H1 (cell line): ENCODE measurements around the gene PIK3R3. TPM values are rescaled to one million over a fixed set of nuclear protein-coding genes. Genes with fewer than 3 reads are reported as not detected.

ENCODE experiments used
- CTCF ChIA-PET: fragments of 300-600 bp; sonication (Branson Sonifier 250); formaldehyde crosslinking; loops from one replicate; lab custom pipeline; 2021; ENCODE audit not compliant: partially characterized antibody; lab: Charles Lee
- POLR2A ChIA-PET: fragments of 300-600 bp; sonication (Branson Sonifier 250); formaldehyde crosslinking; loops from one replicate; lab custom pipeline; 2021; ENCODE audit warnings: inconsistent platforms; ENCODE audit not compliant: partially characterized antibody; lab: Charles Lee
- DNase-seq, 2 experiments: peaks; one replicate each; pipeline versions ENCODE4 v3.0.0 to v3.0.0-alpha.2; 2010 to 2022; ENCODE audit warnings: low spot score in 2 of 2, low read depth in 1 of 2, mixed read lengths in 1 of 2
- FAIRE-seq: peaks from 2 replicates; lab custom pipeline; 2011; peaks lifted over from hg19 to GRCh38; lab: Jason Lieb, UNC
- H2AFZ ChIP-seq: 2 replicates; pipeline ENCODE4 v1.8.1; 2012; ENCODE audit warnings: low read length, inconsistent platforms
- H2AK5ac ChIP-seq: 2 replicates; pipeline ENCODE4 v1.6.1; 2013; ENCODE audit warnings: low read depth, low read length
- H2BK120ac ChIP-seq: replicated peaks from 2 replicates; pipeline ENCODE3; 2013; ENCODE audit warnings: low read depth, low read length, inconsistent platforms
- H2BK12ac ChIP-seq: 2 replicates; pipeline ENCODE4 v1.6.1; 2013; ENCODE audit warnings: low read depth, low read length
- H2BK15ac ChIP-seq: 2 replicates; pipeline ENCODE4 v1.6.1; 2013; ENCODE audit warnings: low read length
- H2BK20ac ChIP-seq: 2 replicates; pipeline ENCODE4 v1.6.1; 2013; ENCODE audit warnings: low read length
- H2BK5ac ChIP-seq: 2 replicates; pipeline ENCODE4 v1.6.1; 2013; ENCODE audit warnings: low read depth, low read length
- H3K14ac ChIP-seq: 2 replicates; pipeline ENCODE4 v1.6.1; 2013; ENCODE audit warnings: inconsistent platforms; ENCODE audit not compliant: insufficient read length
- H3K18ac ChIP-seq: 2 replicates; pipeline ENCODE4 v1.6.1; 2013; ENCODE audit warnings: low read length; ENCODE audit errors: extremely low read depth
- H3K23ac ChIP-seq: 2 replicates; pipeline ENCODE4 v1.6.1; 2013; ENCODE audit warnings: inconsistent platforms; ENCODE audit not compliant: insufficient read length
- H3K23me2 ChIP-seq: 2 replicates; pipeline ENCODE4 v1.6.1; 2013; ENCODE audit warnings: low read depth, low read length
- H3K27ac ChIP-seq: 2 replicates; pipeline ENCODE4 v1.6.1; 2011; ENCODE audit warnings: low read depth, low read length, inconsistent platforms
- H3K27me3 ChIP-seq, 4 experiments: replicated peaks in 1 of 4; 1 replicate in 1 of 4; 2 replicates in 3 of 4; pipeline versions ENCODE4 v1.6.1 to v1.8.1; 2011 to 2013; ENCODE audit warnings: low read length in 3 of 4, mild to moderate bottlenecking in 3 of 4, inconsistent platforms in 2 of 4, mixed read lengths in 2 of 4, moderate library complexity in 1 of 4; ENCODE audit not compliant: control insufficient read depth in 3 of 4, insufficient read depth in 3 of 4; ENCODE audit errors: extremely low read depth in 1 of 4
- H3K36me3 ChIP-seq, 4 experiments: 2 replicates each; pipeline versions ENCODE4 v1.6.1 to v1.8.1; 2011 to 2013; ENCODE audit warnings: mild to moderate bottlenecking in 4 of 4, low read length in 3 of 4, moderate library complexity in 2 of 4, control low read depth in 1 of 4, inconsistent platforms in 1 of 4; ENCODE audit not compliant: insufficient read depth in 4 of 4, control insufficient read depth in 2 of 4
- H3K4ac ChIP-seq: replicated peaks from 2 replicates; pipeline ENCODE3; 2013; ENCODE audit warnings: low read length, low read depth, mixed read lengths, inconsistent platforms; ENCODE audit not compliant: insufficient read length
- H3K4me1 ChIP-seq, 4 experiments: replicated peaks in 1 of 4; 1 replicate in 1 of 4; 2 replicates in 3 of 4; pipeline versions ENCODE4 v1.6.1 to v1.8.1; 2011 to 2013; ENCODE audit warnings: low read length in 3 of 4, inconsistent platforms in 2 of 4, mixed read lengths in 1 of 4; ENCODE audit not compliant: insufficient read depth in 4 of 4, control insufficient read depth in 3 of 4
- H3K4me2 ChIP-seq, 2 experiments: 2 replicates each; pipeline versions ENCODE4 v1.6.1 to v1.8.1; 2011 to 2013; ENCODE audit warnings: low read depth in 2 of 2, low read length in 2 of 2, control low read depth in 1 of 2, inconsistent platforms in 1 of 2, mild to moderate bottlenecking in 1 of 2; ENCODE audit not compliant: insufficient read depth in 1 of 2
- H3K4me3 ChIP-seq, 4 experiments: fragments of 200-600, 300-600 bp in 1 of 4; sonication (generic), shearing (Covaris generic), sonication (Bioruptor Twin) in 1 of 4; 2 replicates each; pipeline versions ENCODE4 v1.5.1 to v1.8.1; 2011 to 2016; ENCODE audit warnings: low read length in 4 of 4, low read depth in 3 of 4, control low read depth in 2 of 4, inconsistent platforms in 2 of 4, mild to moderate bottlenecking in 2 of 4, mixed read lengths in 1 of 4, moderate library complexity in 1 of 4; ENCODE audit not compliant: insufficient read depth in 2 of 4; ENCODE audit errors: extremely low read depth in 1 of 4
- H3K56ac ChIP-seq: replicated peaks from 2 replicates; pipeline ENCODE3; 2013; ENCODE audit warnings: low read depth, mild to moderate bottlenecking, mixed read lengths, low read length, inconsistent platforms; ENCODE audit not compliant: insufficient read length
- H3K79me1 ChIP-seq: 2 replicates; pipeline ENCODE4 v1.6.1; 2013; ENCODE audit warnings: low read depth, low read length, control low read depth
- H3K79me2 ChIP-seq, 2 experiments: 2 replicates each; pipeline versions ENCODE4 v1.6.1 to v1.8.1; 2012 to 2013; ENCODE audit warnings: low read length in 2 of 2, mild to moderate bottlenecking in 2 of 2, inconsistent platforms in 1 of 2; ENCODE audit not compliant: insufficient read depth in 2 of 2, control insufficient read depth in 1 of 2
- H3K9ac ChIP-seq, 4 experiments: replicated peaks in 1 of 4; 1 replicate in 1 of 4; 2 replicates in 3 of 4; pipeline versions ENCODE4 v1.6.1 to v1.8.1; 2011 to 2013; ENCODE audit warnings: low read depth in 3 of 4, low read length in 3 of 4, control low read depth in 2 of 4, mild to moderate bottlenecking in 2 of 4, moderate library complexity in 2 of 4, inconsistent platforms in 1 of 4; ENCODE audit errors: extremely low read depth in 1 of 4
- H3K9me3 ChIP-seq, 2 experiments: 2 replicates each; pipeline versions ENCODE4 v1.6.1 to v1.8.1; 2012 to 2013; ENCODE audit warnings: mild to moderate bottlenecking in 2 of 2, moderate library complexity in 2 of 2, control low read depth in 1 of 2, inconsistent platforms in 1 of 2, low read depth in 1 of 2, low read length in 1 of 2, mixed read lengths in 1 of 2; ENCODE audit not compliant: insufficient read depth in 2 of 2
- H4K20me1 ChIP-seq, 2 experiments: replicated peaks in 1 of 2; 2 replicates each; pipeline versions ENCODE3 to v1.8.1; 2011 to 2013; ENCODE audit warnings: inconsistent platforms in 2 of 2, low read length in 2 of 2, mild to moderate bottlenecking in 1 of 2; ENCODE audit not compliant: insufficient read depth in 2 of 2, control insufficient read depth in 1 of 2
- H4K5ac ChIP-seq: 2 replicates; pipeline ENCODE4 v1.6.1; 2013; ENCODE audit warnings: low read length, low read depth, mixed read lengths, inconsistent platforms; ENCODE audit not compliant: insufficient read length
- H4K8ac ChIP-seq: 2 replicates; pipeline ENCODE4 v1.8.0; 2013; ENCODE audit warnings: mild to moderate bottlenecking, moderate library complexity, low read length, inconsistent platforms; ENCODE audit not compliant: insufficient read depth; ENCODE audit errors: extremely low read depth
- H4K91ac ChIP-seq: replicated peaks from 2 replicates; pipeline ENCODE3; 2013; ENCODE audit warnings: low read length, mixed read lengths, inconsistent platforms; ENCODE audit not compliant: insufficient read length
- ATF3 ChIP-seq: IDR thresholded peaks from 2 replicates; pipeline ENCODE4 v1.6.1; 2011; ENCODE audit warnings: low read depth, mild to moderate bottlenecking, low read length; ENCODE audit not compliant: insufficient read depth
- CTCF ChIP-seq, 3 experiments: IDR thresholded peaks; 1 replicate in 2 of 3; 2 replicates in 1 of 3; pipeline versions ENCODE4 v1.5.1 to v1.6.1; 2011; ENCODE audit warnings: low read length in 3 of 3, mild to moderate bottlenecking in 3 of 3, inconsistent platforms in 2 of 3, low read depth in 1 of 3, moderate library complexity in 1 of 3; ENCODE audit not compliant: insufficient read depth in 1 of 3; ENCODE audit errors: control extremely low read depth in 1 of 3
- HDAC2 ChIP-seq, 2 experiments: fragments of 300-600 bp in 1 of 2; sonication (generic) in 1 of 2; IDR thresholded peaks; 2 replicates each; pipeline ENCODE4 v1.6.1; 2011 to 2012; ENCODE audit warnings: low read depth in 2 of 2, low read length in 2 of 2, mild to moderate bottlenecking in 2 of 2, moderate library complexity in 2 of 2, borderline replicate concordance in 1 of 2, inconsistent platforms in 1 of 2
- KDM1A ChIP-seq: fragments of 200-600, 300-600 bp; sonication (generic); IDR thresholded peaks from 2 replicates; pipeline ENCODE4 v1.7.1; 2016; ENCODE audit warnings: mild to moderate bottlenecking, low read length, borderline replicate concordance
- SAP30 ChIP-seq: fragments of 300-600 bp; sonication (generic); IDR thresholded peaks from 2 replicates; pipeline ENCODE4 v1.7.1; 2012; ENCODE audit warnings: low read length, moderate library complexity, mild to moderate bottlenecking, inconsistent platforms; ENCODE audit not compliant: insufficient read depth, insufficient replicate concordance
- WGBS, 2 experiments: shearing (Covaris generic) in 1 of 2; methylation state at CpG; one replicate each; pipeline versions ENCODE4 v1.1.6 to v1.1.7; 2013 to 2015; ENCODE audit warnings: low lambda C conversion rate in 2 of 2, mixed read lengths in 2 of 2, inconsistent platforms in 1 of 2, low coverage in 1 of 2, missing lambda C conversion rate in 1 of 2; ENCODE audit not compliant: insufficient replicate concordance in 2 of 2, insufficient coverage in 1 of 2, insufficient read length in 1 of 2; ENCODE audit errors: extremely low coverage in 1 of 2, missing lambda C conversion rate in 1 of 2; 5-methylcytosine and 5-hydroxymethylcytosine counted together
- polyA plus RNA-seq, 7 experiments: library from polyadenylated mRNA; depleted of rRNA in 3 of 7; stranded (reverse) in 5 of 7; unstranded in 2 of 7; fragments of >200 nt in 5 of 7; fragments of 200-250 nt in 2 of 7; gene quantifications; 1 replicate in 5 of 7; 2 replicates in 1 of 7; 4 replicates in 1 of 7; pipeline versions ENCODE4 v1.2.1 to v1.2.3, GENCODE V29; 2011 to 2013; ENCODE audit warnings: missing spikeins in 2 of 7, mixed read lengths in 2 of 7
- total RNA-seq: library from RNA; stranded (reverse); fragmentation: NEBNext Ultra II Directional; extraction: Animal tissue kit (Norgen Biotek cat#: 25700); gene quantifications from 2 replicates; pipeline ENCODE4 v1.2.1, GENCODE V29; 2021

The PIK3R3 gene
- total and polyA plus RNA-seq, 2 of the 8 experiments (the other 6 are each of a cell fraction or from before 2014, with no cell fraction given) = 5.3 to 13.6 TPM

GRCh38 chr1:46026531-46026930 is 105.9 kb downstream of the PIK3R3 start:
- H3K14ac ChIP-seq = no peak overlapping the region
- H2BK12ac ChIP-seq = no peak overlapping the region
- no peak overlapping the region for H3K4me3 ChIP-seq
- WGBS, 2 experiments = 89% methylated on average over 3 of the region's 3 CpGs; no CpG with 5 or more reads in 1 of the 2 experiments
- FAIRE-seq (no peak), DNase-seq (no peak)
- no peaks in the 10 kb centered on the region for H3K4me1 ChIP-seq
- H3K79me2 ChIP-seq = no peaks in the 10 kb centered on the region
- no peak overlapping the region for H4K91ac ChIP-seq
- H4K8ac ChIP-seq = no peak overlapping the region
- H3K27me3 ChIP-seq = no peaks in the 10 kb centered on the region
- no peaks in the 10 kb centered on the region for H3K23me2 ChIP-seq
- no peak overlapping the region for H2BK5ac ChIP-seq
- H3K79me1 ChIP-seq = no peaks in the 10 kb centered on the region
- H2BK120ac ChIP-seq = no peak overlapping the region
- H3K56ac ChIP-seq = no peak overlapping the region
- TF ChIP-seq HDAC2 (IDR thresholded peaks at IDR 0.05; ENCODE audit: borderline replicate concordance in 1 of 2, low read depth in 2 of 2, low read length in 2 of 2) = no peak
- TF ChIP-seq KDM1A = no peak
- TF ChIP-seq CTCF (IDR thresholded peaks at IDR 0.05; ENCODE audit: control extremely low read depth in 1 of 3, insufficient read depth in 1 of 3, low read depth in 1 of 3, low read length in 3 of 3) = no peak
- TF ChIP-seq ATF3 = no peak
- no peak for TF ChIP-seq SAP30
- peaks cover 0 to 3% of the 10 kb centered on the region in 2 experiments; a peak in 3 of 4 replicates for H3K9me3 ChIP-seq
- CTCF ChIA-PET = interaction anchor here (1.1 to 2.7 kb wide), 3 partner anchors 8 to 197 kb away, joined by 3 to 17 read pairs (median 4); no protein-coding TSS in a partner anchor
- H3K36me3 ChIP-seq = peaks cover 10 to 49% (median 31%) of the 10 kb centered on the region in 4 experiments; a peak in 6 of 8 replicates
- no peak overlapping the region for H2AFZ ChIP-seq
- H4K20me1 ChIP-seq = no peaks in the 10 kb centered on the region
- H3K23ac ChIP-seq = no peak overlapping the region
- H4K5ac ChIP-seq = no peak overlapping the region
- no peak overlapping the region for H3K27ac ChIP-seq
- H2BK15ac ChIP-seq = no peak overlapping the region
- H2BK20ac ChIP-seq = no peak overlapping the region
- no peak overlapping the region for H3K18ac ChIP-seq
- no peak overlapping the region for H2AK5ac ChIP-seq
- H3K4ac ChIP-seq = no peak overlapping the region
- POLR2A ChIA-PET = interaction anchor here (0.6 to 0.8 kb wide), 2 partner anchors 200 to 276 kb away, joined by 3 read pairs; no protein-coding TSS in a partner anchor
- no peak overlapping the region for H3K9ac ChIP-seq
- no peak overlapping the region for H3K4me2 ChIP-seq
